ENCODE data around the gene BABAM2.
"Not testable (repeated sequence)": the region's sequence is repeated elsewhere in the genome, so short reads cannot be mapped to it uniquely, and the experiment has no call there.

BABAM2 gene

GRCh38 chr2:27962006-27962405, 71.5 kb downstream of the BABAM2 start:
- H3K4me3 ChIP-seq (ENCODE audit: extremely low read depth, insufficient read depth, low read length, poor library complexity, severe bottlenecking): no peak overlapping the region
- WGBS, 2 experiments (ENCODE audit: insufficient coverage in 2 of 2): 100% methylated on average over 1 of the region's 2 CpGs
- H3K27ac ChIP-seq (ENCODE audit: low read depth, low read length, severe bottlenecking): no peak overlapping the region
- no peaks in the 10 kb centered on the region for H3K36me3 ChIP-seq (ENCODE audit: control insufficient read depth, insufficient read depth, low read length)
- no peaks in the 10 kb centered on the region for H3K9me3 ChIP-seq (ENCODE audit: control insufficient read depth, low read length)
- peaks cover 2% of the 10 kb centered on the region for H3K4me1 ChIP-seq (ENCODE audit: control insufficient read depth, insufficient read depth, low read length, poor library complexity, severe bottlenecking)

- Histone ChIP-seq H3K27ac (ENCODE audit: low read depth, low read length, severe bottlenecking) (no peak overlapping the region), H3K9me3 (ENCODE audit: control insufficient read depth, low read length) (no peaks in the 10 kb centered on the region), H3K4me1 (ENCODE audit: control insufficient read depth, insufficient read depth, low read length, poor library complexity, severe bottlenecking) (peaks cover 2% of the 10 kb centered on the region), H3K36me3 (ENCODE audit: control insufficient read depth, insufficient read depth, low read length) (no peaks in the 10 kb centered on the region), H3K4me3 (ENCODE audit: extremely low read depth, insufficient read depth, low read length, poor library complexity, severe bottlenecking) (no peak overlapping the region)
- WGBS, 2 experiments (ENCODE audit: insufficient coverage in 2 of 2): no CpG with 5 or more reads among the region's 1 CpG
Measured at GRCh38 chr2:27963472-27963871, 72.9 kb downstream of the BABAM2 start.

GRCh38 chr2:27964067-27964466, 73.5 kb downstream of the BABAM2 start:
- Histone ChIP-seq H3K4me3 (ENCODE audit: extremely low read depth, insufficient read depth, low read length, poor library complexity, severe bottlenecking) (no peak overlapping the region), H3K36me3 (ENCODE audit: control insufficient read depth, insufficient read depth, low read length) (no peaks in the 10 kb centered on the region), H3K9me3 (ENCODE audit: control insufficient read depth, low read length) (no peaks in the 10 kb centered on the region), H3K4me1 (ENCODE audit: control insufficient read depth, insufficient read depth, low read length, poor library complexity, severe bottlenecking) (no peaks in the 10 kb centered on the region), H3K27ac (ENCODE audit: low read depth, low read length, severe bottlenecking) (no peak overlapping the region)
- WGBS, 2 experiments (ENCODE audit: insufficient coverage in 2 of 2): 100% methylated on average over 2 of the region's 3 CpGs

- H3K4me3 ChIP-seq (ENCODE audit: extremely low read depth, insufficient read depth, low read length, poor library complexity, severe bottlenecking): no peak overlapping the region
- no peaks in the 10 kb centered on the region for H3K36me3 ChIP-seq (ENCODE audit: control insufficient read depth, insufficient read depth, low read length)
- no peaks in the 10 kb centered on the region for H3K9me3 ChIP-seq (ENCODE audit: control insufficient read depth, low read length)
- WGBS, 2 experiments (ENCODE audit: insufficient coverage in 2 of 2): no CpG with 5 or more reads among the region's 2 CpGs
- no peaks in the 10 kb centered on the region for H3K4me1 ChIP-seq (ENCODE audit: control insufficient read depth, insufficient read depth, low read length, poor library complexity, severe bottlenecking)
- H3K27ac ChIP-seq (ENCODE audit: low read depth, low read length, severe bottlenecking): no peak overlapping the region
Measured at GRCh38 chr2:27965841-27966240, 75.3 kb downstream of the BABAM2 start.

- H3K9me3 ChIP-seq (ENCODE audit: control insufficient read depth, low read length): no peaks in the 10 kb centered on the region
- no peak overlapping the region for H3K27ac ChIP-seq (ENCODE audit: low read depth, low read length, severe bottlenecking)
- no peaks in the 10 kb centered on the region for H3K4me1 ChIP-seq (ENCODE audit: control insufficient read depth, insufficient read depth, low read length, poor library complexity, severe bottlenecking)
- 100% methylated on average over 1 to 2 of the region's 3 CpGs for WGBS, 2 experiments (ENCODE audit: insufficient coverage in 2 of 2)
- H3K36me3 ChIP-seq (ENCODE audit: control insufficient read depth, insufficient read depth, low read length): no peaks in the 10 kb centered on the region
- no peak overlapping the region for H3K4me3 ChIP-seq (ENCODE audit: extremely low read depth, insufficient read depth, low read length, poor library complexity, severe bottlenecking)
Measured at GRCh38 chr2:27966466-27966865, 75.9 kb downstream of the BABAM2 start.

- Histone ChIP-seq H3K4me1 (ENCODE audit: control insufficient read depth, insufficient read depth, low read length, poor library complexity, severe bottlenecking) (no peaks in the 10 kb centered on the region), H3K36me3 (ENCODE audit: control insufficient read depth, insufficient read depth, low read length) (no peaks in the 10 kb centered on the region), H3K9me3 (ENCODE audit: control insufficient read depth, low read length) (no peaks in the 10 kb centered on the region), H3K27ac (ENCODE audit: low read depth, low read length, severe bottlenecking) (no peak overlapping the region), H3K4me3 (ENCODE audit: extremely low read depth, insufficient read depth, low read length, poor library complexity, severe bottlenecking) (no peak overlapping the region)
- 100% methylated on average over 1 to 3 of the region's 4 CpGs for WGBS, 2 experiments (ENCODE audit: insufficient coverage in 2 of 2)
Measured at GRCh38 chr2:27967076-27967475, 76.5 kb downstream of the BABAM2 start.

- H3K27ac ChIP-seq (ENCODE audit: low read depth, low read length, severe bottlenecking); H3K4me3 ChIP-seq (ENCODE audit: extremely low read depth, insufficient read depth, low read length, poor library complexity, severe bottlenecking); H3K36me3 ChIP-seq (ENCODE audit: control insufficient read depth, insufficient read depth, low read length); H3K9me3 ChIP-seq (ENCODE audit: control insufficient read depth, low read length); H3K4me1 ChIP-seq (ENCODE audit: control insufficient read depth, insufficient read depth, low read length, poor library complexity, severe bottlenecking): not testable (repeated sequence)
- WGBS, 2 experiments (ENCODE audit: insufficient coverage in 2 of 2): 93 to 100% methylated on average over 3 of the region's 4 CpGs
Measured at GRCh38 chr2:27968045-27968444, 77.5 kb downstream of the BABAM2 start.

- H3K27ac ChIP-seq (ENCODE audit: low read depth, low read length, severe bottlenecking); H3K4me3 ChIP-seq (ENCODE audit: extremely low read depth, insufficient read depth, low read length, poor library complexity, severe bottlenecking); H3K9me3 ChIP-seq (ENCODE audit: control insufficient read depth, low read length); H3K36me3 ChIP-seq (ENCODE audit: control insufficient read depth, insufficient read depth, low read length); H3K4me1 ChIP-seq (ENCODE audit: control insufficient read depth, insufficient read depth, low read length, poor library complexity, severe bottlenecking): not testable (repeated sequence)
- 86 to 94% methylated on average over 1 to 2 of the region's 2 CpGs for WGBS, 2 experiments (ENCODE audit: insufficient coverage in 2 of 2)
Measured at GRCh38 chr2:27968957-27969356, 78.4 kb downstream of the BABAM2 start.

GRCh38 chr2:27972311-27972710, 81.8 kb downstream of the BABAM2 start:
- Histone ChIP-seq H3K4me1 (ENCODE audit: control insufficient read depth, insufficient read depth, low read length, poor library complexity, severe bottlenecking) (no peaks in the 10 kb centered on the region), H3K9me3 (ENCODE audit: control insufficient read depth, low read length) (no peaks in the 10 kb centered on the region), H3K36me3 (ENCODE audit: control insufficient read depth, insufficient read depth, low read length) (no peaks in the 10 kb centered on the region), H3K27ac (ENCODE audit: low read depth, low read length, severe bottlenecking) (no peak overlapping the region), H3K4me3 (ENCODE audit: extremely low read depth, insufficient read depth, low read length, poor library complexity, severe bottlenecking) (no peak overlapping the region)
- no CpG with 5 or more reads among the region's 2 CpGs for WGBS, 2 experiments (ENCODE audit: insufficient coverage in 2 of 2)

- Histone ChIP-seq H3K27ac (ENCODE audit: low read depth, low read length, severe bottlenecking) (no peak overlapping the region), H3K9me3 (ENCODE audit: control insufficient read depth, low read length) (no peaks in the 10 kb centered on the region), H3K4me3 (ENCODE audit: extremely low read depth, insufficient read depth, low read length, poor library complexity, severe bottlenecking) (no peak overlapping the region), H3K4me1 (ENCODE audit: control insufficient read depth, insufficient read depth, low read length, poor library complexity, severe bottlenecking) (peaks cover 3% of the 10 kb centered on the region), H3K36me3 (ENCODE audit: control insufficient read depth, insufficient read depth, low read length) (no peaks in the 10 kb centered on the region)
- WGBS, 2 experiments (ENCODE audit: insufficient coverage in 2 of 2): 62 to 88% methylated on average over 2 to 3 of the region's 3 CpGs
Measured at GRCh38 chr2:27973592-27973991, 83.1 kb downstream of the BABAM2 start.

- WGBS, 2 experiments (ENCODE audit: insufficient coverage in 2 of 2): 100% methylated on average over 1 of the region's 1 CpG; no CpG with 5 or more reads in 1 of the 2 experiments
Measured at GRCh38 chr2:27976308-27976707, 85.8 kb downstream of the BABAM2 start.

More at GRCh38 chr2:27976308-27976707, 85.8 kb downstream of the BABAM2 start:
- H3K4me1 ChIP-seq (ENCODE audit: control insufficient read depth, insufficient read depth, low read length, poor library complexity, severe bottlenecking): peaks cover 3% of the 10 kb centered on the region
- no peaks in the 10 kb centered on the region for H3K9me3 ChIP-seq (ENCODE audit: control insufficient read depth, low read length)
- H3K27ac ChIP-seq (ENCODE audit: low read depth, low read length, severe bottlenecking): no peak overlapping the region
- H3K36me3 ChIP-seq (ENCODE audit: control insufficient read depth, insufficient read depth, low read length): no peaks in the 10 kb centered on the region
- H3K4me3 ChIP-seq (ENCODE audit: extremely low read depth, insufficient read depth, low read length, poor library complexity, severe bottlenecking): no peak overlapping the region

All from mesodermal cell (in vitro differentiated cells).